Measurements from ENCODE around the gene PAM. TPM values are rescaled to one million over a fixed set of nuclear protein-coding genes. Genes with fewer than 3 reads are reported as not detected.
"Not testable (repeated sequence)": the region's sequence is repeated elsewhere in the genome, so short reads cannot be mapped to it uniquely, and the experiment has no call there.

PAM gene
- polyA plus RNA-seq, 1 donor (not counting 4 experiments of a cell fraction or from before 2014, with no cell fraction given), result 149 TPM

- H2AFZ ChIP-seq (ENCODE audit: control insufficient read depth, low read length), result no peak overlapping the region
- dilution Hi-C loops (cut with MboI; ENCODE audit: extremely low pct_ligation_motif_present, low sequenced_read_pairs), result no loop called here
- no peaks in the 10 kb centered on the region for H4K20me1 ChIP-seq (ENCODE audit: control insufficient read depth, extremely low read depth, insufficient read depth, low read length)
- H3K9me1 ChIP-seq (ENCODE audit: control insufficient read depth, extremely low read depth, insufficient read depth, low read length), result no peaks in the 10 kb centered on the region
- TF ChIP-seq EZH2 (IDR thresholded peaks at IDR 0.05; ENCODE audit: low read length) (no peak), CTCF (optimal IDR thresholded peaks at IDR 0.05 in 1 of 3, IDR thresholded peaks at IDR 0.05 in 1 of 3, conservative IDR thresholded peaks at IDR 0.05 in 1 of 3; ENCODE audit: extremely low read depth in 1 of 3, insufficient read depth in 2 of 3, low read length in 3 of 3) (no peak)
- no peak overlapping the region for H3K4me2 ChIP-seq (ENCODE audit: control insufficient read depth, extremely low read depth, insufficient read depth, low read depth, low read length)
- H3K4me3 ChIP-seq (ENCODE audit: control insufficient read depth in 2 of 3, extremely low read depth in 1 of 3, insufficient read depth in 2 of 3, low read depth in 1 of 3, low read length in 3 of 3), result no peak overlapping the region
- H3K9me3 ChIP-seq (ENCODE audit: control insufficient read depth, low read depth, low read length), result no peaks in the 10 kb centered on the region
- no peak for DNase-seq (ENCODE audit: low read depth, low spot score)
- H3K27ac ChIP-seq (ENCODE audit: control insufficient read depth, insufficient read depth, low read length), result no peak overlapping the region
- peaks cover 3% of the 10 kb centered on the region for H3K4me1 ChIP-seq (ENCODE audit: control insufficient read depth, extremely low read depth, insufficient read depth, low read length)
- no peak overlapping the region for H3K9ac ChIP-seq (ENCODE audit: control insufficient read depth, extremely low read depth, insufficient read depth, low read length)
- FAIRE-seq, result no peak
- H3K27me3 ChIP-seq (ENCODE audit: control insufficient read depth, extremely low read depth, insufficient read depth, low read length), result no peaks in the 10 kb centered on the region
- peaks cover 0 to 1% of the 10 kb centered on the region in 2 experiments for H3K36me3 ChIP-seq (ENCODE audit: control insufficient read depth in 2 of 2, extremely low read depth in 1 of 2, insufficient read depth in 2 of 2, low read length in 2 of 2)
- peaks cover 1% of the 10 kb centered on the region for H3K79me2 ChIP-seq (ENCODE audit: control insufficient read depth, insufficient read depth, low read length)
Observed at GRCh38 chr5:102905056-102905455, 150.0 kb downstream of the PAM start.

- H3K4me2 ChIP-seq (ENCODE audit: control insufficient read depth, extremely low read depth, insufficient read depth, low read depth, low read length); H3K36me3 ChIP-seq (ENCODE audit: control insufficient read depth in 2 of 2, extremely low read depth in 1 of 2, insufficient read depth in 2 of 2, low read length in 2 of 2); FAIRE-seq; H3K4me3 ChIP-seq (ENCODE audit: control insufficient read depth in 2 of 3, extremely low read depth in 1 of 3, insufficient read depth in 2 of 3, low read depth in 1 of 3, low read length in 3 of 3); H3K9me3 ChIP-seq (ENCODE audit: control insufficient read depth, low read depth, low read length); H3K27me3 ChIP-seq (ENCODE audit: control insufficient read depth, extremely low read depth, insufficient read depth, low read length); H3K9ac ChIP-seq (ENCODE audit: control insufficient read depth, extremely low read depth, insufficient read depth, low read length); H2AFZ ChIP-seq (ENCODE audit: control insufficient read depth, low read length); DNase-seq (ENCODE audit: low read depth, low spot score); dilution Hi-C loops (cut with MboI; ENCODE audit: extremely low pct_ligation_motif_present, low sequenced_read_pairs); H3K79me2 ChIP-seq (ENCODE audit: control insufficient read depth, insufficient read depth, low read length); H3K9me1 ChIP-seq (ENCODE audit: control insufficient read depth, extremely low read depth, insufficient read depth, low read length); H3K27ac ChIP-seq (ENCODE audit: control insufficient read depth, insufficient read depth, low read length); H4K20me1 ChIP-seq (ENCODE audit: control insufficient read depth, extremely low read depth, insufficient read depth, low read length): not testable (repeated sequence)
- peaks cover 20% of the 10 kb centered on the region for H3K4me1 ChIP-seq (ENCODE audit: control insufficient read depth, extremely low read depth, insufficient read depth, low read length)
Observed at GRCh38 chr5:102907099-102907498, 152.0 kb downstream of the PAM start.
